H9 (cell line): ENCODE measurements around the gene RFT1. TPM values are rescaled to one million over a fixed set of nuclear protein-coding genes. Genes with fewer than 3 reads are reported as not detected.

ENCODE experiments used
- DNase-seq: peaks from one replicate; pipeline ENCODE4 v3.0.0-alpha.2; 2017
- H2AFZ ChIP-seq: one replicate; pipeline ENCODE4 v1.6.1; 2013; ENCODE audit warnings: mild to moderate bottlenecking, low read length, control low read depth, moderate library complexity
- H2AK5ac ChIP-seq: 2 replicates; pipeline ENCODE4 v1.6.1; 2013; ENCODE audit warnings: low read length, control low read depth, mixed read lengths; ENCODE audit not compliant: insufficient read length
- H2BK120ac ChIP-seq: one replicate; pipeline ENCODE4 v1.6.1; 2013; ENCODE audit warnings: low read depth, mild to moderate bottlenecking, low read length, control low read depth, inconsistent platforms; ENCODE audit not compliant: poor library complexity, severe bottlenecking
- H2BK12ac ChIP-seq: 2 replicates; pipeline ENCODE4 v1.6.1; 2013; ENCODE audit warnings: low read length, control low read depth, mixed read lengths, low read depth; ENCODE audit not compliant: insufficient read length
- H2BK15ac ChIP-seq: 2 replicates; pipeline ENCODE4 v1.6.1; 2013; ENCODE audit warnings: low read depth, low read length, control low read depth
- H2BK20ac ChIP-seq: one replicate; pipeline ENCODE4 v1.6.1; 2013; ENCODE audit warnings: low read depth, mild to moderate bottlenecking, low read length, control low read depth, inconsistent platforms; ENCODE audit not compliant: poor library complexity, severe bottlenecking
- H2BK5ac ChIP-seq: 2 replicates; pipeline ENCODE4 v1.6.1; 2013; ENCODE audit warnings: low read length, control low read depth, mixed read lengths; ENCODE audit not compliant: insufficient read length
- H3K14ac ChIP-seq: 2 replicates; pipeline ENCODE4 v1.6.1; 2013; ENCODE audit warnings: low read length, control low read depth; ENCODE audit not compliant: insufficient read depth
- H3K18ac ChIP-seq: 2 replicates; pipeline ENCODE4 v1.6.1; 2013; ENCODE audit warnings: low read depth, mild to moderate bottlenecking, mixed read lengths, low read length, control low read depth; ENCODE audit not compliant: insufficient read length
- H3K23ac ChIP-seq: 2 replicates; pipeline ENCODE4 v1.6.1; 2013; ENCODE audit warnings: low read length, control low read depth, mixed read lengths, low read depth; ENCODE audit not compliant: insufficient read length
- H3K23me2 ChIP-seq: 2 replicates; pipeline ENCODE4 v1.6.1; 2013; ENCODE audit warnings: low read depth, mild to moderate bottlenecking, mixed read lengths, low read length, control low read depth; ENCODE audit not compliant: insufficient read length, poor library complexity, severe bottlenecking
- H3K27ac ChIP-seq: 2 replicates; pipeline ENCODE4 v1.5.1; 2013; ENCODE audit warnings: low read length, control low read depth, mixed read lengths, low read depth; ENCODE audit not compliant: insufficient read length
- H3K27me3 ChIP-seq: 2 replicates; pipeline ENCODE4 v1.6.1; 2013; ENCODE audit warnings: low read length, control low read depth, inconsistent platforms; ENCODE audit not compliant: insufficient read depth
- H3K4ac ChIP-seq: 2 replicates; pipeline ENCODE4 v1.6.1; 2013; ENCODE audit warnings: low read depth, mild to moderate bottlenecking, control low read depth, inconsistent platforms, low read length, moderate library complexity
- H3K4me1 ChIP-seq: 2 replicates; pipeline ENCODE4 v1.6.1; 2013; ENCODE audit warnings: low read length, control low read depth, inconsistent platforms; ENCODE audit not compliant: insufficient read depth
- H3K4me2 ChIP-seq: 2 replicates; pipeline ENCODE4 v1.6.1; 2013; ENCODE audit warnings: low read length, control low read depth, mixed read lengths; ENCODE audit not compliant: insufficient read length, insufficient read depth
- H3K56ac ChIP-seq: 2 replicates; pipeline ENCODE4 v1.6.1; 2013; ENCODE audit warnings: low read depth, mild to moderate bottlenecking, mixed read lengths, low read length, control low read depth; ENCODE audit not compliant: insufficient read length
- H3K79me1 ChIP-seq: 2 replicates; pipeline ENCODE4 v1.6.1; 2013; ENCODE audit warnings: low read depth, mild to moderate bottlenecking, moderate library complexity, low read length, control low read depth, inconsistent platforms; ENCODE audit not compliant: insufficient read depth, poor library complexity, severe bottlenecking
- H3K79me2 ChIP-seq: 2 replicates; pipeline ENCODE4 v1.6.1; 2013; ENCODE audit warnings: low read length, control low read depth, inconsistent platforms; ENCODE audit not compliant: insufficient read depth
- H3K9ac ChIP-seq: 2 replicates; pipeline ENCODE4 v1.6.1; 2013; ENCODE audit warnings: low read length, control low read depth, mixed read lengths; ENCODE audit not compliant: insufficient read length; ENCODE audit errors: extremely low read depth
- H3K9me3 ChIP-seq: one replicate; pipeline ENCODE4 v1.6.1; 2013; ENCODE audit warnings: low read depth, low read length, inconsistent platforms; ENCODE audit not compliant: control insufficient read depth
- H3T11ph ChIP-seq: one replicate; pipeline ENCODE4 v1.6.1; 2013; ENCODE audit warnings: mild to moderate bottlenecking, low read length, control low read depth, inconsistent platforms
- H4K20me1 ChIP-seq: one replicate; pipeline ENCODE4 v1.6.1; 2013; ENCODE audit not compliant: control insufficient read depth, insufficient read length, insufficient read depth
- H4K5ac ChIP-seq: 2 replicates; pipeline ENCODE4 v1.6.1; 2013; ENCODE audit warnings: low read depth, mild to moderate bottlenecking, mixed read lengths, low read length, control low read depth; ENCODE audit not compliant: insufficient read length
- H4K8ac ChIP-seq: replicated peaks from 2 replicates; pipeline ENCODE4 v1.6.1; 2013; ENCODE audit warnings: low read length, control low read depth, mixed read lengths, low read depth; ENCODE audit not compliant: insufficient read length
- H4K91ac ChIP-seq: 2 replicates; pipeline ENCODE4 v1.6.1; 2013; ENCODE audit warnings: low read depth, mild to moderate bottlenecking, moderate library complexity, mixed read lengths, low read length, control low read depth; ENCODE audit not compliant: insufficient read length
- H3K27ac Mint-ChIP-seq, 3 experiments: 2 replicates in 2 of 3; 3 replicates in 1 of 3; pipeline ENCODE4 v1.8.0; 2020 to 2021; ENCODE audit warnings: mixed read lengths in 3 of 3, mild to moderate bottlenecking in 1 of 3, moderate library complexity in 1 of 3
- H3K27me3 Mint-ChIP-seq: 2 replicates; pipeline ENCODE4 v1.8.0; 2021; ENCODE audit warnings: low read depth, mild to moderate bottlenecking, moderate library complexity, mixed read lengths
- H3K36me3 Mint-ChIP-seq, 3 experiments: 2 replicates in 2 of 3; 3 replicates in 1 of 3; pipeline ENCODE4 v1.8.0; 2020 to 2021; ENCODE audit warnings: low read depth in 3 of 3, mixed read lengths in 3 of 3; ENCODE audit not compliant: insufficient read depth in 1 of 3
- H3K4me1 Mint-ChIP-seq, 2 experiments: 2 replicates each; pipeline ENCODE4 v1.8.0; 2020; ENCODE audit warnings: mixed read lengths in 2 of 2
- H3K4me3 Mint-ChIP-seq, 2 experiments: 2 replicates in 1 of 2; 3 replicates in 1 of 2; pipeline ENCODE4 v1.8.0; 2020 to 2021; ENCODE audit warnings: mild to moderate bottlenecking in 2 of 2, mixed read lengths in 2 of 2, moderate library complexity in 1 of 2
- H3K9me3 Mint-ChIP-seq, 2 experiments: 2 replicates in 1 of 2; 3 replicates in 1 of 2; pipeline ENCODE4 v1.8.0; 2020; ENCODE audit warnings: mild to moderate bottlenecking in 2 of 2, mixed read lengths in 2 of 2, moderate library complexity in 1 of 2
- CTCF ChIP-seq: fragments of 200-600 bp; sonication (generic); conservative IDR thresholded peaks from 3 replicates; pipeline ENCODE4 v1.8.0; 2021; ENCODE audit warnings: antibody characterized with exemption, mild to moderate bottlenecking
- WGBS: extraction: QIAGEN DNeasy Blood & Tissue Kit; methylation state at CpG from one replicate; pipeline ENCODE4 v1.1.7; 2013; ENCODE audit warnings: missing lambda C conversion rate, low lambda C conversion rate, mixed read lengths; ENCODE audit not compliant: insufficient read length; ENCODE audit errors: extremely low coverage; 5-methylcytosine and 5-hydroxymethylcytosine counted together
- total RNA-seq: library from RNA; stranded (reverse); gene quantifications from 2 replicates; pipeline ENCODE4 v1.2.1, GENCODE V29; 2021

RFT1 gene
- total RNA-seq, 1 experiment from 2014 or later, result 24.1 TPM

GRCh38 chr3:53163444-53164387, 33.5 kb upstream of the RFT1 start:
- peaks cover 42 to 45% of the 10 kb centered on the region in 2 experiments for H3K4me1 Mint-ChIP-seq
- H3K4me2 ChIP-seq, result no peak overlapping the region

More at GRCh38 chr3:53163444-53164387, 33.5 kb upstream of the RFT1 start:
- no peaks in the 10 kb centered on the region; a peak in 1 of 7 replicates for H3K36me3 Mint-ChIP-seq
- no peak overlapping the region for H2BK5ac ChIP-seq
- no peak overlapping the region for H2BK20ac ChIP-seq
- H2BK12ac ChIP-seq, result no peak overlapping the region
- no peak for DNase-seq
- H3K18ac ChIP-seq, result no peak overlapping the region
- no peaks in the 10 kb centered on the region; the same call in 1 of the 2 replicates for H3K79me2 ChIP-seq
- peaks cover 4% of the 10 kb centered on the region for H3K23me2 ChIP-seq
- no peak overlapping the region for H4K8ac ChIP-seq
- H3K27ac ChIP-seq, result no peak overlapping the region
- H3K27ac Mint-ChIP-seq, result no peak overlapping the region
- no peak overlapping the region for H3K9ac ChIP-seq
- H4K5ac ChIP-seq, result no peak overlapping the region
- no peak overlapping the region for H4K91ac ChIP-seq
- no peak overlapping the region for H2BK120ac ChIP-seq
- H3K4ac ChIP-seq, result no peak overlapping the region
- no peak overlapping the region for H3K14ac ChIP-seq
- no peak overlapping the region for H2AFZ ChIP-seq
- no peak overlapping the region for H3K23ac ChIP-seq
- no peaks in the 10 kb centered on the region for H3K79me1 ChIP-seq
- H2AK5ac ChIP-seq, result no peak overlapping the region
- no peaks in the 10 kb centered on the region for H3K9me3 ChIP-seq
- H3K56ac ChIP-seq, result no peak overlapping the region
- peaks cover 12% of the 10 kb centered on the region; the same call in 1 of the 2 replicates for H3K4me1 ChIP-seq
- peaks cover 10% of the 10 kb centered on the region for H3K27me3 Mint-ChIP-seq
- H3K27me3 ChIP-seq, result no peaks in the 10 kb centered on the region; the same call in 1 of the 2 replicates
- no peak overlapping the region for H2BK15ac ChIP-seq
- no CpG with 5 or more reads among the region's 6 CpGs for WGBS
- no peaks in the 10 kb centered on the region for H3K9me3 Mint-ChIP-seq
- peak overlapping the region; percentile 91 to 96; a peak in 1 of 5 replicates for H3K4me3 Mint-ChIP-seq
- peaks cover 2% of the 10 kb centered on the region for H4K20me1 ChIP-seq
- TF ChIP-seq CTCF, result no peak
- H3T11ph ChIP-seq, result no peak overlapping the region
